SK-N-SH treated with all-trans-retinoic acid at 6 μM for 48 hours (cell line): ENCODE results near the gene GRAMD4.

Source experiments
- BACH2 ChIP-seq: fragments of 250-450 bp; sonication (Bioruptor Pico); IDR thresholded peaks from 2 replicates; pipeline ENCODE4 v1.9.0; 2021; ENCODE audit warnings: mild to moderate bottlenecking, borderline replicate concordance
- CREB5 ChIP-seq: fragments of 250-450 bp; sonication (Bioruptor Pico); IDR thresholded peaks from 2 replicates; pipeline ENCODE4 v1.5.1; 2020; ENCODE audit warnings: low read depth, mild to moderate bottlenecking, moderate library complexity
- OSR1 ChIP-seq: fragments of 250-450 bp; sonication (Bioruptor Pico); IDR thresholded peaks from 2 replicates; pipeline ENCODE4 v1.8.0; 2022; ENCODE audit warnings: moderate library complexity, mild to moderate bottlenecking, inconsistent platforms
- TCF4 ChIP-seq: fragments of 250-450 bp; sonication (Bioruptor Pico); IDR thresholded peaks from 2 replicates; pipeline ENCODE4 v1.8.0; 2021; ENCODE audit warnings: mild to moderate bottlenecking, moderate library complexity, borderline replicate concordance
- ZC3H10 ChIP-seq: fragments of 250-450 bp; sonication (Bioruptor Pico); IDR thresholded peaks from 2 replicates; pipeline ENCODE4 v1.5.1; 2021; ENCODE audit warnings: mild to moderate bottlenecking, moderate library complexity
- ZFP3 ChIP-seq: fragments of 250-450 bp; sonication (Bioruptor Pico); IDR thresholded peaks from 2 replicates; pipeline ENCODE4 v1.5.0; 2020; ENCODE audit warnings: mild to moderate bottlenecking, moderate library complexity
- ZFP30 ChIP-seq: fragments of 450-650 bp; formaldehyde crosslinking; IDR thresholded peaks from 2 replicates; pipeline ENCODE4 v1.5.0; 2022; ENCODE audit warnings: mild to moderate bottlenecking, moderate library complexity
- ZNF565 ChIP-seq: fragments of 450-650 bp; formaldehyde crosslinking; conservative IDR thresholded peaks from 2 replicates; pipeline ENCODE4 v1.5.0; 2020; ENCODE audit warnings: low read depth, mild to moderate bottlenecking, moderate library complexity

DNA sequence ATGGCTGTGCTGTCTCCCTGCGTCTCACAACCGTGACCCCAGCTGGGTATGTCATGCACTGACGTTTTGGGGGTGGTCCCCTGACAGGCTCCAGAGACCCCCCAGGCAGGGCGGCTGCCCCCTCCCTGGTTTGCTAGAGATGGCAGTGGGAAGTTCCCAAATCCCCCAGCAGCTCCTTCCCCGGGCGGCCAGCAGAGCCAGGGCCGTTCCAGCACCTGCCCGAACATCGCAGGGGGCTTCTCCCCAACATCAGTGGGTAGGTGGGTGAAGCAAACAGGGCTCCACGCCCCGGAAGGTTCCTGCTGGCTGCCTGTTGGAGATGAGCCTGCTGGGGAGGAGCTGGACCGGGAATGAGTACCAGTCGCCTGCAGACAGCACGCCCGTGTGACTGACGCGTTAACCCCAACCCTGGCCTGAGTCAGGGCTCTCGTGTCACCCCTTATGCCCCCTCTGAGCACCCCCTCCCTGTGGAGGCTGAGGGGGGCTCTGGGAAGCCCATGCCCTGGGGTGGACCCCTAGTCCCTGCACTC, 45.6 kb downstream of the GRAMD4 start:
- TF ChIP-seq ZFP3 (CRISPR knock-in tag), result no peak
- no peak for TF ChIP-seq OSR1 (CRISPR knock-in tag)
- TF ChIP-seq TCF4 (CRISPR knock-in tag), result no peak
- TF ChIP-seq ZFP30, result no peak
- no peak for TF ChIP-seq BACH2 (CRISPR knock-in tag)
- TF ChIP-seq ZC3H10 (CRISPR knock-in tag), result no peak
- TF ChIP-seq CREB5 (CRISPR knock-in tag), result no peak
- TF ChIP-seq ZNF565, result no peak
